ENCODE data around the gene SULF2.

SULF2 gene

DNA sequence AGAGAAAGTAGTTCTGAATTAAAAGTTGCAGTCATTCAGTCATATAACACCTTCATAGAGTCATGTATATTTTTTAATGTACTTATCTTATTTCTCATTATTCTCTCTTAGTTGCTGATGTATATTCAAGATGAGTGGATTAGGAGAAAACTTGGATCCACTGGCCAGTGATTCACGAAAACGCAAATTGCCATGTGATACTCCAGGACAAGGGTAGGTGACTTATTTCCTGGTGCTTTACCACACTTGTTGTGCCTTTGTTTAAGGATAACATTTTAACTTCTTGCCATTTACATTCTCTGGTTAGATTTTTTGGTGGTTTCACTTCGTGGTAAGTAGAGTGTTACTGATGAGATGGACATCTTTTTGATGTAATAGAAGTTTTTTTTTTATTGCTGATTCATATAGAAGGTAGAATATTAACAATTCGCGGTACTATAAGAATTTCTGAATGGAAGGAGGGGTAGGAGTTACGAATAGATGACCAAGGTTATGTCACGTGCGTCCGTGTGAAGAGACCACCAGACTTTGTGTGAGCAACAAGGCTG is 163.1 kb downstream of the SULF2 start:
- Histone ChIP-seq H3K9me3 (ENCODE audit: control insufficient read depth, insufficient read depth, low read length) (no peaks in the 10 kb centered on the region), H3K36me3 (ENCODE audit: control insufficient read depth, insufficient read depth, low read length) (no peaks in the 10 kb centered on the region), H3K4me3 (ENCODE audit: low read depth, low read length) (no peak overlapping the region), H3K4me1 (ENCODE audit: control insufficient read depth, insufficient read depth, low read length) (no peaks in the 10 kb centered on the region), H3K9ac (ENCODE audit: low read depth, low read length) (no peak overlapping the region), H3K27me3 (ENCODE audit: control insufficient read depth, insufficient read depth, low read length) (no peaks in the 10 kb centered on the region)

GRCh38 chr20:47620808-47621805 is 164.2 kb downstream of the SULF2 start:
- Histone ChIP-seq H3K36me3 (ENCODE audit: control insufficient read depth, insufficient read depth, low read length) (no peaks in the 10 kb centered on the region), H3K4me3 (ENCODE audit: low read depth, low read length) (no peak overlapping the region), H3K9me3 (ENCODE audit: control insufficient read depth, insufficient read depth, low read length) (no peaks in the 10 kb centered on the region), H3K9ac (ENCODE audit: low read depth, low read length) (no peak overlapping the region), H3K4me1 (ENCODE audit: control insufficient read depth, insufficient read depth, low read length) (no peaks in the 10 kb centered on the region), H3K27me3 (ENCODE audit: control insufficient read depth, insufficient read depth, low read length) (no peaks in the 10 kb centered on the region)

GRCh38 chr20:47618479-47618878 is 166.8 kb downstream of the SULF2 start:
- Histone ChIP-seq H3K4me3 (ENCODE audit: low read depth, low read length) (no peak overlapping the region), H3K9me3 (ENCODE audit: control insufficient read depth, insufficient read depth, low read length) (no peaks in the 10 kb centered on the region), H3K4me1 (ENCODE audit: control insufficient read depth, insufficient read depth, low read length) (no peaks in the 10 kb centered on the region), H3K27me3 (ENCODE audit: control insufficient read depth, insufficient read depth, low read length) (no peaks in the 10 kb centered on the region), H3K36me3 (ENCODE audit: control insufficient read depth, insufficient read depth, low read length) (no peaks in the 10 kb centered on the region), H3K9ac (ENCODE audit: low read depth, low read length) (no peak overlapping the region)

GRCh38 chr20:47614703-47615309 is 170.5 kb downstream of the SULF2 start:
- Histone ChIP-seq H3K4me1 (ENCODE audit: control insufficient read depth, insufficient read depth, low read length) (no peaks in the 10 kb centered on the region), H3K9me3 (ENCODE audit: control insufficient read depth, insufficient read depth, low read length) (no peaks in the 10 kb centered on the region), H3K36me3 (ENCODE audit: control insufficient read depth, insufficient read depth, low read length) (no peaks in the 10 kb centered on the region), H3K9ac (ENCODE audit: low read depth, low read length) (no peak overlapping the region), H3K4me3 (ENCODE audit: low read depth, low read length) (no peak overlapping the region), H3K27me3 (ENCODE audit: control insufficient read depth, insufficient read depth, low read length) (no peaks in the 10 kb centered on the region)

DNA sequence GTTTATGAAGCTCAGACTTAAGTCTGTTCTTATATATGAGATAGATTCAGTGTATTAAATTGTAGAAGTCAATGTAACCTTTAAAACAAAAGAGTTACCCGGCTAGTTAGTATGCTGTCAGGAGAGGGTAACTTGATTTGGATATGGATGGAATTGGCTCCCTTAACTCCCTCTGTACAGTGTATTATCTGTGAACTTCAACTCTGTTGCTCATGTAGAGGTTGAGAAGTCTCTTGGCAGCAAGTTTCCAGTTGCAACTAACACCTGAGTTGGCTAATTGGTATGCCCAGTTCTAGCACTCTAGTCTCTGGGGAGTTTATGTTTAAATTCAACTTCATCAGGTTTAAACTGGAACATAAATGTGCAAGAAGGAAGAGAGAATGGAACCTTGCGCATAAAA is 172.6 kb downstream of the SULF2 start:
- Histone ChIP-seq H3K9me3 (ENCODE audit: control insufficient read depth, insufficient read depth, low read length) (no peaks in the 10 kb centered on the region), H3K36me3 (ENCODE audit: control insufficient read depth, insufficient read depth, low read length) (no peaks in the 10 kb centered on the region), H3K4me3 (ENCODE audit: low read depth, low read length) (no peak overlapping the region), H3K27me3 (ENCODE audit: control insufficient read depth, insufficient read depth, low read length) (no peaks in the 10 kb centered on the region), H3K9ac (ENCODE audit: low read depth, low read length) (no peak overlapping the region), H3K4me1 (ENCODE audit: control insufficient read depth, insufficient read depth, low read length) (no peaks in the 10 kb centered on the region)

- Histone ChIP-seq H3K4me3 (ENCODE audit: low read depth, low read length) (no peak overlapping the region), H3K36me3 (ENCODE audit: control insufficient read depth, insufficient read depth, low read length) (no peaks in the 10 kb centered on the region), H3K27me3 (ENCODE audit: control insufficient read depth, insufficient read depth, low read length) (no peaks in the 10 kb centered on the region), H3K9ac (ENCODE audit: low read depth, low read length) (no peak overlapping the region), H3K4me1 (ENCODE audit: control insufficient read depth, insufficient read depth, low read length) (no peaks in the 10 kb centered on the region), H3K9me3 (ENCODE audit: control insufficient read depth, insufficient read depth, low read length) (no peaks in the 10 kb centered on the region)
Observed at GRCh38 chr20:47611785-47612184, 173.5 kb downstream of the SULF2 start.

- H3K9me3 ChIP-seq (ENCODE audit: control insufficient read depth, insufficient read depth, low read length), result no peaks in the 10 kb centered on the region
- no peaks in the 10 kb centered on the region for H3K4me1 ChIP-seq (ENCODE audit: control insufficient read depth, insufficient read depth, low read length)
- no peak overlapping the region for H3K9ac ChIP-seq (ENCODE audit: low read depth, low read length)
- no peaks in the 10 kb centered on the region for H3K27me3 ChIP-seq (ENCODE audit: control insufficient read depth, insufficient read depth, low read length)
- H3K4me3 ChIP-seq (ENCODE audit: low read depth, low read length), result no peak overlapping the region
- no peaks in the 10 kb centered on the region for H3K36me3 ChIP-seq (ENCODE audit: control insufficient read depth, insufficient read depth, low read length)
Observed at GRCh38 chr20:47610945-47611250, 174.4 kb downstream of the SULF2 start.

DNA sequence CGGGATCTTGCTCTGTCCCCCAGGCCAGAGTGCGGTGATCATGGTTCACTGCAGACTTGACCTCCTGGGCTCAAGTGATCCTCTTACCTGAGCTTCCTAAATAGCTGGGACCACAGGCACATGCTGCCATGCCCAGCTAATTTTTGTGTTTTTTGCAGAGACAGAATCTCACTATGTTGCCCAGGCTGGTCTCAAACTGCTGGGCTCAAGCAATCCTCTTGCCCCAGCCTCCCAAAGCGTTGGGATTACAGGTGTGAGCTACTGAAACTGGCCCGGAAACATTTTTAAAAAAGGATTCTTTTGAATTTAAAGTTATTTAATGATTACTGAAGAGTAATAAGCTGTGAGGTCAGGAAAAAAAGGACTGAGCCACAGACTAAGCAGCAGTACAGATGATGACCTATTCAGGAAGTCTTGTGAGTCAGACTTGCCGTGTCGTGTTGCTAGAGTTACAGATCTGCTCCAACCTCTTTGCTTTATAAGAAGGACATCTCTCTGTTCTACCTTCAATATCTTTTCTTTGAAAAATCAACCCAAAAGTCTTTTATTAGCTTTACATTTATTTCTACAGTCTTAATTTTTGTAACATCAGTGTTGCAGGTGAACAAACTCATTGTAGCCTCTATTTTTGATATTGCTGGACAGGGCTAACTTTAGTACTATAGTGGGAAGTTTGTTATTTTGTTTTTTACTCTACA is 174.9 kb downstream of the SULF2 start:
- no peaks in the 10 kb centered on the region for H3K4me1 ChIP-seq (ENCODE audit: control insufficient read depth, insufficient read depth, low read length)
- no peak overlapping the region for H3K4me3 ChIP-seq (ENCODE audit: low read depth, low read length)
- H3K36me3 ChIP-seq (ENCODE audit: control insufficient read depth, insufficient read depth, low read length), result no peaks in the 10 kb centered on the region
- H3K9ac ChIP-seq (ENCODE audit: low read depth, low read length), result no peak overlapping the region
- H3K9me3 ChIP-seq (ENCODE audit: control insufficient read depth, insufficient read depth, low read length), result no peaks in the 10 kb centered on the region
- H3K27me3 ChIP-seq (ENCODE audit: control insufficient read depth, insufficient read depth, low read length), result no peaks in the 10 kb centered on the region

DNA sequence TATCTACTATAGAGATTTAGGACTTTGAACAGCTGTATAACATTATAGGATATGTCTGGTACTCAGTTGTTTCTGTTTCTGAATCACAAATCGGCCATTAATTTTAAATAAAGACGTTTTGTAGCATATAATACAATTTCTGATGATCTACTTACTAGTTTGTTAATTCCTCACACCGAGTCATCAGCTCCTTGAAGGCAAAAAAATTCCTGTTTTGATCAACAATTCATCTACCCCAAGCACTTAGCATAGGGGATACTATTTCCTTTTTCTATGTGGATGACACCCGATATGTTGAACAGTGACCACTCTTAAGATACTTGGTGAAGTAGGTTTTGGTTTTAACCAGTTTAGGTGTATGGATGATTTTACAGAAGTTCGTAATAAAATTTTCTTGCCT is 176.3 kb downstream of the SULF2 start:
- Histone ChIP-seq H3K4me3 (ENCODE audit: low read depth, low read length) (no peak overlapping the region), H3K9ac (ENCODE audit: low read depth, low read length) (no peak overlapping the region), H3K4me1 (ENCODE audit: control insufficient read depth, insufficient read depth, low read length) (no peaks in the 10 kb centered on the region), H3K9me3 (ENCODE audit: control insufficient read depth, insufficient read depth, low read length) (no peaks in the 10 kb centered on the region), H3K27me3 (ENCODE audit: control insufficient read depth, insufficient read depth, low read length) (no peaks in the 10 kb centered on the region), H3K36me3 (ENCODE audit: control insufficient read depth, insufficient read depth, low read length) (no peaks in the 10 kb centered on the region)

Data from iPS-15b (cell line).